GM12878 (cell line): Measurements from ENCODE around the gene NHSL1. TPM values are rescaled to one million over a fixed set of nuclear protein-coding genes. Genes with fewer than 3 reads are reported as not detected.

Experiments used
- ATAC-seq: fragments of 200-7000 bp; cut with Tn5 transposase; 3 replicates; pipeline ENCODE4 v1.9.1; 2020; ENCODE audit warnings: mild to moderate bottlenecking, moderate library complexity
- BruUV-seq: library from RNA; stranded (reverse); fragments of 400-500 nt; replicated peaks from 2 replicates; lab custom pipeline; 2021; lab: Mats Ljungman, UMichigan
- CTCF ChIA-PET: fragments of 300-600 bp; sonication (Branson Sonifier 250); formaldehyde crosslinking; extraction: SDS; loops from one replicate; lab custom pipeline; 2021; ENCODE audit warnings: inconsistent platforms; lab: Yijun Ruan, JAX
- POLR2A ChIA-PET: fragments of 350-600 bp; formaldehyde crosslinking; extraction: SDS; loops from one replicate; lab custom pipeline; 2021; ENCODE audit warnings: inconsistent platforms; lab: Charles Lee
- RAD21 ChIA-PET: fragments of 300-600 bp; sonication (Branson Sonifier 250); formaldehyde crosslinking; loops from one replicate; lab custom pipeline; 2023; ENCODE audit warnings: antibody characterized with exemption; ENCODE audit not compliant: unreplicated experiment; lab: Charles Lee
- SMC1A ChIA-PET: fragments of 300-600 bp; sonication (Branson Sonifier 250); formaldehyde crosslinking; loops from one replicate; lab custom pipeline; 2023; ENCODE audit not compliant: unreplicated experiment, uncharacterized antibody; lab: Charles Lee
- DNase-seq: peaks from one replicate; pipeline ENCODE4 v3.0.0-alpha.2; 2011; ENCODE audit warnings: low read depth, low spot score
- FAIRE-seq: peaks from 3 replicates; lab custom pipeline; 2011; peaks lifted over from hg19 to GRCh38; lab: Jason Lieb, UNC
- H2AFZ ChIP-seq: 2 replicates; pipeline ENCODE4 v1.6.0; 2011; ENCODE audit warnings: low read depth, low read length, control low read depth; ENCODE audit not compliant: control insufficient read depth
- H3K27ac ChIP-seq: 2 replicates; pipeline ENCODE4 v1.5.1; 2011; ENCODE audit warnings: control low read depth; ENCODE audit not compliant: control insufficient read depth, insufficient read depth
- H3K27me3 ChIP-seq, 2 experiments: replicated peaks in 1 of 2; 2 replicates each; pipeline versions ENCODE4 v1.6.0 to v1.6.1; 2011; ENCODE audit warnings: low read length in 1 of 2; ENCODE audit not compliant: control insufficient read depth in 2 of 2, insufficient read depth in 2 of 2
- H3K36me3 ChIP-seq, 2 experiments: 2 replicates each; pipeline ENCODE4 v1.5.1; 2011; ENCODE audit warnings: low read length in 1 of 2; ENCODE audit not compliant: control insufficient read depth in 2 of 2, insufficient read depth in 2 of 2
- H3K4me1 ChIP-seq: 2 replicates; pipeline ENCODE4 v1.6.1; 2011; ENCODE audit warnings: mild to moderate bottlenecking, low read length, moderate library complexity, mixed read lengths; ENCODE audit not compliant: control insufficient read depth, insufficient read depth
- H3K4me2 ChIP-seq: 2 replicates; pipeline ENCODE4 v1.6.0; 2011; ENCODE audit warnings: control low read depth; ENCODE audit not compliant: control insufficient read depth, insufficient read depth
- H3K4me3 ChIP-seq: fragments of 200-600 bp; sonication (generic); 2 replicates; pipeline ENCODE4 v1.5.1; 2016
- H3K79me2 ChIP-seq: 2 replicates; pipeline ENCODE4 v1.6.0; 2011; ENCODE audit warnings: low read length; ENCODE audit not compliant: control insufficient read depth, insufficient read depth
- H3K9ac ChIP-seq: 2 replicates; pipeline ENCODE4 v1.8.0; 2011; ENCODE audit warnings: low read length, control low read depth, mixed read lengths; ENCODE audit not compliant: control insufficient read depth, insufficient read depth
- H3K9me3 ChIP-seq: replicated peaks from 3 replicates; pipeline ENCODE4 v1.5.1; 2011; ENCODE audit warnings: mild to moderate bottlenecking, low read length; ENCODE audit not compliant: control insufficient read depth, insufficient read depth
- H4K20me1 ChIP-seq: 2 replicates; pipeline ENCODE4 v1.6.0; 2011; ENCODE audit not compliant: control insufficient read depth, insufficient read depth
- BCL11A ChIP-seq: IDR thresholded peaks from 2 replicates; pipeline ENCODE4 v1.6.1; 2011; ENCODE audit warnings: low read depth, low read length
- BHLHE40 ChIP-seq, 2 experiments: fragments of 450-650 bp in 1 of 2; IDR thresholded peaks; 2 replicates each; pipeline ENCODE4 v1.6.1; 2011 to 2017; ENCODE audit warnings: low read depth in 2 of 2, borderline replicate concordance in 1 of 2, improper control_type of control experiment in 1 of 2, low read length in 1 of 2, mild to moderate bottlenecking in 1 of 2
- CBX3 ChIP-seq: fragments of 200-600 bp; sonication (generic); IDR thresholded peaks from 2 replicates; pipeline ENCODE4 v1.6.1; 2016; ENCODE audit warnings: low read depth, borderline replicate concordance
- CBX5 ChIP-seq: sonication (generic); IDR thresholded peaks from 2 replicates; pipeline ENCODE4 v1.6.1; 2016; ENCODE audit warnings: low read depth, moderate library complexity, mild to moderate bottlenecking, inconsistent platforms
- CHD1 ChIP-seq: IDR thresholded peaks from 2 replicates; pipeline ENCODE4 v1.6.1; 2012; ENCODE audit warnings: low read depth, low read length, improper control_type of control experiment
- FOS ChIP-seq: IDR thresholded peaks from 3 replicates; pipeline ENCODE4 v1.6.1; 2011; ENCODE audit warnings: borderline replicate concordance; ENCODE audit not compliant: insufficient read length; ENCODE audit errors: extremely low read depth
- IRF4 ChIP-seq: IDR thresholded peaks from 2 replicates; pipeline ENCODE4 v1.6.1; 2011; ENCODE audit warnings: low read depth, low read length
- MLLT1 ChIP-seq: fragments of 450-650 bp; IDR thresholded peaks from 2 replicates; pipeline ENCODE4 v1.6.1; 2016; ENCODE audit warnings: mild to moderate bottlenecking
- NFIC ChIP-seq: IDR thresholded peaks from 2 replicates; pipeline ENCODE4 v1.6.1; 2012; ENCODE audit warnings: low read depth, mild to moderate bottlenecking, inconsistent platforms, low read length, moderate library complexity
- PML ChIP-seq: IDR thresholded peaks from 2 replicates; pipeline ENCODE4 v1.6.1; 2012; ENCODE audit warnings: low read length, inconsistent platforms
- SMAD5 ChIP-seq: IDR thresholded peaks from 2 replicates; pipeline ENCODE4 v1.6.1; 2016; ENCODE audit warnings: antibody characterized with exemption, low read depth
- TBL1XR1 ChIP-seq: IDR thresholded peaks from 2 replicates; pipeline ENCODE4 v1.6.1; 2012; ENCODE audit warnings: low read depth, low read length, improper control_type of control experiment
- WGBS: methylation state at CpG from one replicate; pipeline ENCODE4 v1.1.6; 2016; ENCODE audit warnings: low lambda C conversion rate; ENCODE audit not compliant: insufficient replicate concordance, insufficient coverage; ENCODE audit errors: missing lambda C conversion rate; 5-methylcytosine and 5-hydroxymethylcytosine counted together
- in situ Hi-C: fragments of 300-500 bp; cut with MboI; formaldehyde crosslinking; loops from 9 replicates; pipeline ENCODE4 v1.14.3; 2018; ENCODE audit warnings: mixed read lengths
- intact Hi-C: fragments of 100-400 bp; cut with micrococcal nuclease; formaldehyde crosslinking; loops from one replicate; pipeline ENCODE4 v1.14.2; 2022; ENCODE audit not compliant: unreplicated experiment
- polyA plus RNA-seq, 11 experiments: library from polyadenylated mRNA; depleted of rRNA in 4 of 11; unstranded in 6 of 11; stranded (reverse) in 5 of 11; fragments of >200 nt; fragmentation: Nextera tagmentation in 4 of 11; fragmentation: Illumina TruSeq in 1 of 11; extraction: Ambion mirVana in 4 of 11; extraction: Trizol in 1 of 11; gene quantifications; 1 replicate in 1 of 11; 2 replicates in 10 of 11; pipeline versions ENCODE4 v1.2.1 to v1.2.3, GENCODE V29; 2011 to 2016; ENCODE audit warnings: inconsistent platforms in 2 of 11, missing spikeins in 2 of 11, low read depth in 1 of 11
- total RNA-seq, 4 experiments: library from RNA; depleted of rRNA in 3 of 4; stranded (reverse); fragments of >200 nt in 3 of 4; fragmentation: Illumina TruSeq in 1 of 4; extraction: Trizol in 1 of 4; gene quantifications; 2 replicates each; pipeline versions ENCODE4 v1.2.1 to v1.2.3, GENCODE V29; 2013 to 2021
- TF ChIP-seq, protein P1 (sequence below): fragments of 450-650 bp; formaldehyde crosslinking; IDR thresholded peaks from 2 replicates; pipeline ENCODE4 v1.5.0; 2022; ENCODE audit warnings: mild to moderate bottlenecking, missing genetic modification characterization

The NHSL1 gene
- total and polyA plus RNA-seq, 10 of the 15 experiments (the other 5 are each of a cell fraction or from before 2014, with no cell fraction given), result 0.26 to 14.1 (median 0.90) TPM

DNA sequence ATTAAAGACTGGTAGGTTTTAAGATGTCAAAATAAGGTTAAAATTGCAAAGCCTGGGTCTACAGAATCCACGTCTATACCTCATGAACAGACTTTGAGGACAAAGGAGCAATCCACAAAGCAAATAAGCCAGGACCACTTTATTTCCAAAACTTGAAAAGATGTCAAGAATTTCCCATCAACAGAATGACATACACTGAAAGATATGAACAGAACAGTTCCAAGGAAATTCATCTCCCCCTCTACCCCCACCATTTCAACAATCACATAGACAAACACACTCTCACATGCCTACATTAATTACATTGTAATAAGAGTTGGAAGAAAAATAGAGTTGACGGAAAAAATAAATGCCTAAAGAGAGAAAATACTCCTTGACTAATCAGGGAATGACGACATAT lies 45.2 kb upstream of the NHSL1 start:
- ChIA-PET RAD21 (interaction anchor here (0.8 to 2.0 kb wide), 2 partner anchors 11 kb away, joined by 3 to 4 read pairs; no protein-coding TSS in a partner anchor), POLR2A (no interaction called here), CTCF (interaction anchor here (1.1 to 1.5 kb wide), 3 partner anchors 28 to 222 kb away, joined by 3 to 6 read pairs (median 3); no protein-coding TSS in a partner anchor), SMC1A (interaction anchor here (0.9 to 1.4 kb wide), 5 partner anchors 8 to 222 kb away, joined by 3 to 5 read pairs (median 3); no protein-coding TSS in a partner anchor)
- Histone ChIP-seq H4K20me1 (no peaks in the 10 kb centered on the region), H3K4me1 (no peaks in the 10 kb centered on the region), H3K4me2 (no peak overlapping the region), H3K9me3 (no peaks in the 10 kb centered on the region), H3K36me3 (no peaks in the 10 kb centered on the region), H3K27ac (no peak overlapping the region), H3K4me3 (no peak overlapping the region), H2AFZ (no peak overlapping the region), H3K27me3 (no peaks in the 10 kb centered on the region; a peak in 1 of 4 replicates), H3K9ac (no peak overlapping the region), H3K79me2 (no peaks in the 10 kb centered on the region)
- no peak for ATAC-seq
- TF ChIP-seq TBL1XR1 (no peak), SMAD5 (no peak), FOS (no peak)
- intact Hi-C loops (no loop called here), in situ Hi-C loops (no loop called here)
- no TSS peak for BruUV-seq
- no peak for DNase-seq
- FAIRE-seq, result no peak
- 35% methylated on average over 3 of the region's 3 CpGs for WGBS

- Histone ChIP-seq H3K27ac (no peak overlapping the region), H3K4me2 (no peak overlapping the region), H4K20me1 (no peaks in the 10 kb centered on the region), H3K27me3 (no peaks in the 10 kb centered on the region; a peak in 1 of 4 replicates), H2AFZ (no peak overlapping the region), H3K36me3 (no peaks in the 10 kb centered on the region), H3K4me3 (no peak overlapping the region), H3K9ac (no peak overlapping the region), H3K9me3 (no peaks in the 10 kb centered on the region), H3K79me2 (no peaks in the 10 kb centered on the region), H3K4me1 (no peaks in the 10 kb centered on the region)
- no peak for ATAC-seq
- TF ChIP-seq CBX5, result no peak
- no peak for TF ChIP-seq CHD1
- TF ChIP-seq, protein P1, sequence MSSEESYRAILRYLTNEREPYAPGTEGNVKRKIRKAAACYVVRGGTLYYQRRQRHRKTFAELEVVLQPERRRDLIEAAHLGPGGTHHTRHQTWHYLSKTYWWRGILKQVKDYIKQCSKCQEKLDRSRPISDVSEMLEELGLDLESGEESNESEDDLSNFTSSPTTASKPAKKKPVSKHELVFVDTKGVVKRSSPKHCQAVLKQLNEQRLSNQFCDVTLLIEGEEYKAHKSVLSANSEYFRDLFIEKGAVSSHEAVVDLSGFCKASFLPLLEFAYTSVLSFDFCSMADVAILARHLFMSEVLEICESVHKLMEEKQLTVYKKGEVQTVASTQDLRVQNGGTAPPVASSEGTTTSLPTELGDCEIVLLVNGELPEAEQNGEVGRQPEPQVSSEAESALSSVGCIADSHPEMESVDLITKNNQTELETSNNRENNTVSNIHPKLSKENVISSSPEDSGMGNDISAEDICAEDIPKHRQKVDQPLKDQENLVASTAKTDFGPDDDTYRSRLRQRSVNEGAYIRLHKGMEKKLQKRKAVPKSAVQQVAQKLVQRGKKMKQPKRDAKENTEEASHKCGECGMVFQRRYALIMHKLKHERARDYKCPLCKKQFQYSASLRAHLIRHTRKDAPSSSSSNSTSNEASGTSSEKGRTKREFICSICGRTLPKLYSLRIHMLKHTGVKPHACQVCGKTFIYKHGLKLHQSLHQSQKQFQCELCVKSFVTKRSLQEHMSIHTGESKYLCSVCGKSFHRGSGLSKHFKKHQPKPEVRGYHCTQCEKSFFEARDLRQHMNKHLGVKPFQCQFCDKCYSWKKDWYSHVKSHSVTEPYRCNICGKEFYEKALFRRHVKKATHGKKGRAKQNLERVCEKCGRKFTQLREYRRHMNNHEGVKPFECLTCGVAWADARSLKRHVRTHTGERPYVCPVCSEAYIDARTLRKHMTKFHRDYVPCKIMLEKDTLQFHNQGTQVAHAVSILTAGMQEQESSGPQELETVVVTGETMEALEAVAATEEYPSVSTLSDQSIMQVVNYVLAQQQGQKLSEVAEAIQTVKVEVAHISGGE (CRISPR knock-in tag), result no peak
- no peak for TF ChIP-seq IRF4
- TF ChIP-seq MLLT1, result no peak
- TF ChIP-seq PML, result no peak
- TF ChIP-seq BHLHE40 (IDR thresholded peaks at IDR 0.05; ENCODE audit: borderline replicate concordance in 1 of 2, low read depth in 2 of 2, low read length in 1 of 2), result no peak
- TF ChIP-seq CBX3, result no peak
- no peak for TF ChIP-seq NFIC
- TF ChIP-seq BCL11A, result no peak
- ChIA-PET CTCF (interaction anchor here (1.1 to 1.3 kb wide), 2 partner anchors 45 to 223 kb away, joined by 3 to 6 read pairs; no protein-coding TSS in a partner anchor), POLR2A (interaction anchor here (0.5 kb wide), 1 partner anchor 20 kb away, joined by 4 read pairs; no protein-coding TSS in a partner anchor), SMC1A (interaction anchor here (1.0 to 2.1 kb wide), 6 partner anchors 9 to 222 kb away, joined by 3 to 5 read pairs (median 4); no protein-coding TSS in a partner anchor), RAD21 (interaction anchor here (0.8 kb wide), 1 partner anchor 12 kb away, joined by 3 read pairs; no protein-coding TSS in a partner anchor)
- intact Hi-C loops, result no loop called here
- no TSS peak for BruUV-seq
- FAIRE-seq, result no peak
- DNase-seq, result no peak
- WGBS, result 74% methylated on average over 4 of the region's 4 CpGs
- in situ Hi-C loops, result no loop called here
Observed at GRCh38 chr6:138543657-138544056, 44.4 kb upstream of the NHSL1 start.
